Measurements from ENCODE around the gene GRK1.
"Not testable (repeated sequence)": the region's sequence is repeated elsewhere in the genome, so short reads cannot be mapped to it uniquely, and the experiment has no call there.

The GRK1 gene

GRCh38 chr13:113622791-113623490 lies 44.1 kb upstream of the GRK1 start:
- DNase-seq (ENCODE audit: low spot score): no peak
- no peak for TF ChIP-seq CTCF (IDR thresholded peaks at IDR 0.05; ENCODE audit: extremely low read depth, insufficient read depth, missing control alignments)
- in situ Hi-C loops (cut with MboI; ENCODE audit: low pct_unique_long_range_greater_than_20kb, low sequenced_read_pairs, unreplicated experiment): no loop called here

- no peak for DNase-seq (ENCODE audit: low spot score)
- in situ Hi-C loops (cut with MboI; ENCODE audit: low pct_unique_long_range_greater_than_20kb, low sequenced_read_pairs, unreplicated experiment): no loop called here
- no peak for TF ChIP-seq CTCF (IDR thresholded peaks at IDR 0.05; ENCODE audit: extremely low read depth, insufficient read depth, missing control alignments)
Measured at GRCh38 chr13:113623491-113624234, 43.4 kb upstream of the GRK1 start.

GRCh38 chr13:113624235-113624587 lies 42.8 kb upstream of the GRK1 start:
- TF ChIP-seq CTCF (IDR thresholded peaks at IDR 0.05; ENCODE audit: extremely low read depth, insufficient read depth, missing control alignments): no peak
- in situ Hi-C loops (cut with MboI; ENCODE audit: low pct_unique_long_range_greater_than_20kb, low sequenced_read_pairs, unreplicated experiment): no loop called here
- DNase-seq (ENCODE audit: low spot score): no peak

GRCh38 chr13:113624640-113625304 lies 42.2 kb upstream of the GRK1 start:
- in situ Hi-C loops (cut with MboI; ENCODE audit: low pct_unique_long_range_greater_than_20kb, low sequenced_read_pairs, unreplicated experiment); DNase-seq (ENCODE audit: low spot score): not testable (repeated sequence)

- in situ Hi-C loops (cut with MboI; ENCODE audit: low pct_unique_long_range_greater_than_20kb, low sequenced_read_pairs, unreplicated experiment): no loop called here
- no peak for DNase-seq (ENCODE audit: low spot score)
- TF ChIP-seq CTCF (IDR thresholded peaks at IDR 0.05; ENCODE audit: extremely low read depth, insufficient read depth, missing control alignments): no peak
Measured at GRCh38 chr13:113625965-113626721, 40.9 kb upstream of the GRK1 start.

GRCh38 chr13:113627136-113627535 lies 39.9 kb upstream of the GRK1 start:
- TF ChIP-seq CTCF (IDR thresholded peaks at IDR 0.05; ENCODE audit: extremely low read depth, insufficient read depth, missing control alignments): no peak
- no peak for DNase-seq (ENCODE audit: low spot score)
- in situ Hi-C loops (cut with MboI; ENCODE audit: low pct_unique_long_range_greater_than_20kb, low sequenced_read_pairs, unreplicated experiment): no loop called here
